HG03280 (cell line): Measurements from ENCODE around the gene PIP5K1C.
A peak's percentile ranks its signal among the peaks of the same experiment; 100 is the strongest.

Experiments
- ATAC-seq: cut with Tn5 transposase; IDR thresholded peaks from one replicate; pipeline ENCODE4 v1.9.1; 2021; ENCODE audit warnings: mild to moderate bottlenecking, moderate library complexity; ENCODE audit not compliant: unreplicated experiment

Gene PIP5K1C

DNA sequence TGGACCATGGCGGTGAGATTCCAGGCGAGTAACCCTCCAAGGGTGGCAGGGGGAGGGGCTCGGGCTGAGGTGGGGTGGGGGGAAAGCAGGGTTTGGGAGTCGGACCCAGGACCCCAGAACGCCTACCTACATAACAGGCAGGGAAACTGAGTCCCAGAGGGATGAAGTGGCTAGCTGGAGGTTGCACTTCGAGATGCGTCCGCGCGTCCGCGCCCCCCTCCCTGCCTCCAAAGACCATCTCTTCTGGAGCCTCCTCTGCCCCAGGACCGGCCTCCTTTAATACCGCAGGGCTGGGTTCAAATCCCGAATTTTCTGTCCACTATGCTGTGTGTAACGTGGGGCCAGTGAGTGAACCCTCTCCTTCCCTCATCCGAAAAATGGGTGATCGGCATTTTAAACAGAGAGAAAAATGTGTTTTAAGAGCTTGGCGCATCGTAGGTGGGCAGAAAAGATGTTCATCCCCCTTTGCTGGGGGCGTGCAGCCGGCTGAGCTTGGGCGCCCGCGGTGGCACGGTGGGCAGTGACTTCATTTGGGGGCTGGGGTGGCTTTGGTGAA, 21.7 kb upstream of the PIP5K1C start:
- ATAC-seq: no peak

DNA sequence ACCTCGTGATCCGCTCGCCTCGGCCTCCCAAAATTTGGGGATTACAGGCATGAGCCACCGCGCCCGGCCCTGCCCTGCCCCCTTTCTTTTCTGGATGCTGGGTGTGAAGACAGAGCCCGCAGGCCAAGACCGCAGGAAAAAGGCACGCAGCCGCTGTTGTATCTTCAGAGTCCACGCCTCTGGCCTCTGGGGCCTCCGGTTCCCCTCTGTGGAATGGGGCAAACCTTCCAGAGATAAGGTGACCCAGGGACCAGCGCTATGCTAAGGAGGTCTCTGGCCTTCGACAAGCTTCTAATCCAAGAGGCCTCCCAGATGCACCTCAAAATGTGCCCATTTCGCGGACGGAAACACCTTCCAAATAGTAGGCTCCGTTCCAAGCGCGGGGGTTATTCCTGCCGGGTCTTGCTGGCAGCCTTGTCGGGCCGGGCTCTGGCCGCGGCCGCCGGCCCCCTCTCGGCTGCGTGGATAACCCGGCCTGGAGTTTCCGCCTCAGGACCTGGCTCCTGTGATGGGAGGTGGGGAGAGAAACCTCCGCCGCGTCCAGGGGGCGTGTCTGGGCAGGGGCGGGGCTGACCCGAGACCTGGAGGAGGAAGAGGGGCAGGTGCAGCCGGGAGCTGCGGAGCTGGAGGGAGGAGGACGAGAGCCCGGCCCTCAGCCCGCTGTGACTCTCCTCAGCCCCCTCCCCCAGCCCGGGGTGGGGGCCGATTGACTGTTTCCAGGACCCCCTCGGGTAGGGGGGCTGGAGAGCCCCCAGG, 21.0 kb upstream of the PIP5K1C start:
- ATAC-seq: no peak

DNA sequence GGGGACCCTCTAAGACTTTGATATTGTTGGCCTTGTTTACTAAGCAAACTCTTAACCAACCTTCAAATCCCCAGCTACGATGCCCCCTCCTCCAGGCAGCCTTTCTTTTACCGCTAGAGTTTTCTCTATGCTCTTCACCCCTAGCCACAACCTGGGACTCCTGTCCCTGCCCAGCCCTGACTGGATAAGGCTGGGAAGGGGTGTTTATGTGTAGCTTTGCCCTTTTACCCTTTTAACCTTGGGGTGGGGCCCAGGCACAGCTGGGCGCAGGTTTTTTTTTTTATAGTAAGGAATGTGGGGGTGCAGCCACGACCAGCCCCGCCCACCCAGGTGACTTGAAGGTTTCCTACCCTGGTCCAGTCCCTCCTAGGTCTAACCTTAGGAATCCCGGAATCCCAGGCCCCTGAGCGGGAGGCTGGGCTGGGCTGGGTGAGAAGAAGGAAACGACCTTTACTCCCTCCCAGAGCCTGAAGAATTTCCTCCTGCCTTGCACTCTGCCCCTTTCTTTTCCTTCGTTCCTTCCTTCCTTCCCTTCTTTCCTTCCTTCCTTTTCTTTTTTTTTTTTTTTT, 20.2 kb upstream of the PIP5K1C start:
- ATAC-seq: no peak

DNA sequence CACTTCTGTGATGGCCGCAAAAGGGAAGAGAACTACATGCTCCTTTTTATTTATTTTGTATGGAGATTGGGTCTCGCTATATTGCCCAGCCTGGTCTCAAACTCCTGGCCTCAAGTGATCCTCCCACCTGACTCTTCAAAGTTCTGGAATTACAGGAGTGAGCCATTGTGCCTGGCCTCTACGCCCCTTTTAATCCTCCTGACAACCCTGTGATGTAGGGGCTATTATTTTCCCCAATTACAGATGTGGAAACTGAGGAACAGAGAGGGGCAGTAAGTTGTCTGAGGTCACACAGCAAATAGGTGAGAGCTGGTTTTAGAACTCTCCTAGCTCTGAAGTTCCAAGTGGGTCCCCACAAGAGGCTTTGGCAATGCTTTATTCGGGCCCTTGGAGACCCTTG, 19.6 kb upstream of the PIP5K1C start:
- no peak for ATAC-seq

DNA sequence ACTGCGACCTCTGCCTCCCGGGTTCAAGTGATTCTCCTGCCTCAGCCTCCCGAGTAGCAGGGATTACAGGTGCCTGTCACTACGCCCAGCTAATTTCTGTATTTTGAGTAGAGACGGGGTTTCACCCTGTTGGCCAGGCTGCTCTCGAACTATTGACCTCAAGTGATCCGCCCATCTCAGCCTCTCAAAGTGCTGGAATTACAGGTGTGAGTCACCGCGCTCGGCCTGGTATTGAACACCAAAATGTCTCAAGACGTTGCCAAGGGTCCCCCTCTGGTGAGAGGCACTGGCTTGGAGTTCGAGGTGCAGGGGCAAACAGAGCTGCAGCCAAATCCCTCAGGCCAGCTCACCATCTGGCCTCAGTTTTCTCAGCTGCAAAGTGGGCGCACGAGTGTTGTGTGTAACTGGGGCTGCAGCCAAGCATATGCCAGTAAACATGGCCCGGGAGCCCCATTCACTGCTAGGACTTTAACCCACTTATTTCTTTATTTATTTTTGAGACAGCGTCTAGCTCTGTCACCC, 15.9 kb upstream of the PIP5K1C start:
- no peak for ATAC-seq

DNA sequence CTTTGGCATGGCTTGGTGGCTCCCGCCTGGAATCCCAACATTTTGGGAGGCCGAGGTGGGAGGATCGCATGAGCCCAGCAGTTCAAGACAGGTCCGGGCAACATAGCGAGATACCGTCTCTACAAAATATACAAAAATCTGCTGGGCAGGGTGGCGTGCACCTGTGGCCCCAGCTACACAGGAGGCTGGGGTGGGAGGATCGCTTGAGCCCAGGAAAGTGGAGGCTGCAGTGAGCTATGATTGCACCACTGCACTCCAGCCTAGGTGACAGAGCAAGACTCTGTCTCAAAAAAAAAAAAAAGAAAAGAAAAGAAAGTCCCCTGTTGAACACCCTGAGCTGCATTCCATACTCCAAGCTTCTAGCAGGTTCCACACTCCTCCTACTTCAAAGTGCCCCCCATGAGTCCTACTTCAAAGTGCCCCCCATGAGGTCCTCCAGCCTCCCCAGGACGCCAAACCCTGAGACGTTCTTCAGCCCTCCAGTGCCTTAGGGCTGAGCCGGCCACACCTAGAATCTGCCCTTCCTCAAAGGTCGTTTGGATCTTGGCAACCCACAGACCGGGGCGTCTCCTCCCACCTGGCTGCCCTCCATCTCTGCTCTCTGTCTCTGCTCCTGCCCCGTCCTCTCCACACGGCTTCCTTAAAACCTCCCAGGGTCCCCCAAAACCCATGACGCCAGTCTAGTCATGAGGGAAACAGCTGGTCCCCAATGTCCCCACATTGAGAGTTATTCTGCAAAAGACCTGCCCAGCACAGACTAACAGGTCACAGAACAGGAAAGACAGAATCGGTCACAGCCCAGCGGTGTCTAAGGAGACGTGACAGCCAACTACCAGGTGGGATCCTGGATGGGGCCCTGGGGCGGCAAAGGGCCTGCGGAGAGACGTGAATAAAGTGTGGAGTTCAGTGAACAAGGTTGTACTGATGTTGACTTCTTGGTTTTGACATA, 12.7 kb upstream of the PIP5K1C start:
- ATAC-seq: no peak

DNA sequence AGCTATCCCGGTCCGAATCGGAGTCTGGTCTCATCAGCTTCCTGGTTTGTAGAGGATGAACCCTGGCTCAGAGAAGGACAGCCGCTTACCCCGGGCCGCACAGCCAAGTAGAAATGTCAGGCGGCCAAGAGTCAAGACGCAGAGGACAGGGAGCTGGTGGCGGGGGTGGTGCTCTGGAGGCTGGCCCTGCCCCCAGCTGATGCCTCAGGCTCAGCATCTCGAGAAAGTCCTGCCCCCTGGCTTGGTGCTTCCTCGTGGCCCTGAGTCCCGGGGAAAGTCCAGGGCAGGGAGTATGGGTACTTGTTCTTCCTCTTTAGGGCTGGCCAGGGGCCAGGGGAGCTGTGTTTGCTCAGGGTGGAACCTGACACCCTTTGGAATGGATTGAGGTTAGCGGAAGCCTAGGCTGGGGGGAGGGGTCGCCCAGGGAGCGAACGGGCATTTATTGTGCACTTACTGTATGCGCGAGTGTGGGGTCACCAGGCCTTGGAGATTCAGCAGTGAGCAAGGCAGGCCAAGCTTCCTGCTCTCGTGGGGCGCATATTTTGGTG, 10.1 kb upstream of the PIP5K1C start:
- ATAC-seq: no peak

DNA sequence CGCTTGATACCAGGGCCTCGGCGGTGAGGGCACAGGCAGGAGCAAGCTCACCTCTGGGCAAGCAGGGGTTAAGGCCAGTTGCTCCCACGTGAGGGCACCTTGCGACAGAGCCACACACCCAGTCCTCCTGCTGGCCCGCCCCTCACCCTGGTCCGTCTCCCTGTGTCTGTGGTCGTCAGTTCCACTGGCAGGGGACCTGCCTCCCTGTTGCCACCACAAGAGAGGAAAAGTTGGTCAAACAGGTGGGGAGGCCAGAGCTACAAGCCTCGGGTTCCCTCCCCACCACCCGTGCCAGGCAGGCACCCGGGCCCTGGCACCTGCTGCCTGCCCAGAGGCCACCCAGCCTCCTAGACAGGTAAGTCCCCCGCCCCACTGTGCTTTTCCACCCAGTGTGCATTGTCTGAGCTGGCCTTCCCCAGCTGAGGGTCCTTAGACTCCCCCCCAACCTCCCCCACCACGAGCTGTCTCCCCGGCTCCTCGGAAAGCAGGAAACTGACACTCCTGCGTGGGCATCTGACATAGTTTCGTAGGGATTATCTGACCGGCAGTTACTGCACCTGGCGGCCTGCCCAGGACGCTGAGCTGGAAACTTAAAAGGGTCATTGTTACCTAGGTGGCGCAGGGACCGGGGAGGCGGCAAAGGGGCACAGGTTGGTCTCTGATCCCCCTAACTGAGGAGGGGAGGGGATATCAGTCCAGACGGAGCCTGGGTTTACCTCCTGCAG, 8.1 kb upstream of the PIP5K1C start, which contains the start of gene TJP3:
Gene TJP3 (plus strand): TSS at position 178 of the 725 bp plus-strand sequence. CDS start 20,049 bp downstream, outside the sequence.
- no peak for ATAC-seq

DNA sequence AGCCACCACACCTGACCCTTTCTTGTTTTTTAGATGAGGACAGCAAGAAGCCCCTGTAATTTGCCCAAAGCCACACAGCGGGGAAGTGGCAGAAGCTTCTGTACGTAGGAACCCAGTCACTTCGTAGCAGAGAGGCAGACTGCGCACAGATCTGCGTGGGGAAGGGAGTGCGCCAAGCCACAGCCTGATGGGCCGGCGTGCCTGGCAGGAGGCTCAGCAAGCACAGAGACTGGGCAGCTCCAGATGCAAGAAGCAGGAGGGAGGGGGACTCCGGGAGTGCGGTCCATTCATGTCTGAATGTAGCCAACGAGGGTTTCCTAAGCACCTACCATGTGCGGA, 7.6 kb upstream of the PIP5K1C start:
- no peak for ATAC-seq

DNA sequence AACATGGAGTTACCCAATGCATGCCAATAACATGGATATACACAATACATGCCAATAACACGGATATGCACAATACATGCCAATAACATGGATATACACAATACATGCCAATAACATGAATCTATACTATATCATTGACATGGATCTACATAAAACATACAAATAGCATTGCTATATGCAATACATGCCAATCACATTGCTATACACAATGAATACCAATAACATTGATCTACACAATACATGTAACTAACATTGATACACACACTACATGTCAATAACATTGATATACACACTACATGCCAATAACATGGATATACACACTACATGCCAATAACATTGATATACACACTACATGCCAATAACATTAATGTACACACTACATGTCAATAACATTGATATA, 932 bp upstream of the PIP5K1C start:
- no peak for ATAC-seq

DNA sequence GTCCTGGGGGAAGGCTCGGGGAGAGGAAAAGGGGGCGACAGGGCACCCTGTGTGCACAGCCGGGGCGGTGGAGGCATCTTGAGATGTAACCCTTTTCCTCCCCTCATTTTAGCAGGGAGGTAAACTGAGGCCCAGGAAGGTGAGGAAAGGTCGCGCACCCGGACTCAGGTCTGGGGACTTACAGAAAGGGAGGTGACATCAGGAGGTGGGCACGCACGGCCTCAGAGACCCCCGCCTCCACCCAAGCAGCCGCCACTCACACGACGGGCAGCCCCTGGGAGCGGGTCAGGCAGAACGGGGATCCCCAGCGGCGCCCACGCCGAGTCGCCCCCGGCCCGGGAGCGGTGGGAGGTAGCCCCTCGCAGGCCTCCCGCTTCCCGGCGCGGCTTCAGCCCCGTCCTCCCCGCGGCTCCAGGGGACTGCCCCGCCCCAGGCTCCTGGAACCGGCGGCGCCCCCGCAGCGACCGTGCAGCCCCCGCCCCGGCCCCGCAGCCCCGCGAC, 477 bp downstream of the PIP5K1C start:
- ATAC-seq: peak; percentile 7

DNA sequence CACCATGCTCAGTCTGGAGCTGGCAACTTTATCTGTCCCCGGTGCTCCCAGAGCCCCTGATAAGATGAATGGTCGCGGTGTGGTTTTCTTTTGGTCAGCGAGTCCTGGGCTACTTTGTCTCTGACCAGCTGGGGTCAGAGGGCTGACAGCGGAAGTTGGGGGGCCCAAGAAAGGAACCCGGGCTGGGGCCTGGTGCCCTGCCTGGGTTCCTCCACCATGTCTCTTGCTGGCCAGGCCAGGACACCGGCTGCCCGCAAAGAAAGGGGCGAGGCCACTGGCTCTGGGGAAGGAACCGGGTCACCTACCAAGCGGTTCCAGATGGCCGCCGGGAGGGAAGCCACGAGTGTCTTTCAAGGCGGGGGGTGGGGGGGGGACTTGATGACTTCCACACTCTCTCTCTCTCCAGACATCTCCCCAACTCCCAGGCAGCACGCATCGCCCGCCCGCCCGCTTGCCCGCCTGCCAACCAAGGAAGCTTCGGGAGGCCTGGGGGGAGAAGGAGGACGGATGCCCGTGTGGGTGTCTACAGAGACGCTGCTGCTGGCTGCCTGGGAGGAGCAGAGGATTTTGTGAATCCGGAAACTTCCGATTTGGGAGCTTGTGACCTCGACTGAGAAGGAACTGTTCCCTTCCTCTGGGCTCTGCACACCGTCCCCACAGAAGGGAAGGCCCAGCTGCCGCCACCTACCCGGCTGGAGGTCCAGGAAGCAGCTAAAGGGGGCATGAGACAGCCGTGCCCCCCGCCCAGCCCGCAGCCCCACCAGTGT, 1.1 kb downstream of the PIP5K1C start:
- ATAC-seq: no peak

DNA sequence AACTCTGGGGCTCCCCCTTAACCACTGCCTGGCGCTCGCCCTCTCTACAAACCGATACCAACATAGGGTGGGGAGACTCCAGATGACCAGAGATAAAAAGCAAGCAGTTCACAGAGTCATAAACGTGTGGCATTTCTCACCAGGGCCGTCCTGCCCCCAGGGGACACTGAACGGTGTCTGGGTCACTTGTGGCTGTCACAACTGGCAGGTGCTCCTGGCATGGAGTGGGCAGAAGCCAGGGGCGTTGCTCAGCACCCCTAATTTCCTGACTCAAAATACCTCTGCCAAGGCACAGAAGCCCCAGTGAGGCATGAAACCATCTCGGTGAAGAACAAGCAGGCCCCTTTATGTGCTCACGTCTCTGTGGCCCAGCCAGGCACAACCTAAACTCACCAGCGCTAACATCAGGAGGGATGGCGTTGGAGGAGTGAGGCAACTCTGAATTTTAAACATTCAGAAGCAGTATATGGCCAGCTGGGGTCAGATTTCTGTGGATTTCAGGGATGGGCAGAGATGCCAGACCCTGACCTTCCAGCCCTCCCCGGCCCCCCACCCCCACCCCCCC, 1.8 kb downstream of the PIP5K1C start:
- no peak for ATAC-seq

DNA sequence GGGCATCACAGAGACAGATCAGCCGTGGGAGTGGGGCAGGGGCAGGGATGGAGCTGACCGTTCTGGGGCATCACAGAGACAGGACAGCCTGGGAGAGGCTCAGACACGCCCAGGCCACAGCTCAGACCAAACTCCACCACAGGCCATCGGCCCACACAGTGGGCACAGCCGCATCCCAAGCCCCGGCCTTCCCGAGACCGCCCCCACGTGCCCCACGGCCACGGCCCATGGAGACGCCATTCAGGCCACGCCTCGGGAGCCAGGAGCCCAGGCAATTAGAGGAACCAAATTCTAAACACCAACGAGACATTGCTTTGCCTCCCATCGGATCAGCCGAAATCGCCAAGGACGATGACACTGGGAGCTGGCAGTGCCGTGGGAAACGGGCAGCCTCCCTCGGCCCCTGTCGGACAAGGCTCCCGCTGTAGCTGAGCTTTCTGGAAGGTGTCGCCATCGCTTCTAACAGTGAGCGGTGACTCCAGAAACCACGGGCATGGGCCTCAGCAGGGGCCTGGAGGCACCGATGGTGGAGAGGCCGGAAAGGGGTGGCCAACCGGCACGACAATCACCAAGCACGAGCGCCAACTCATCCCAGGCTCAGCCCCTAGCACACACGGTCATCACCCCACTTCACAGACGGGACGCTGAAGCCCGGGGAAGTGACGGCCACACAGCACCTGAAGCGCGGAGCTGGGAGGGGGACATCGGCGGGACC, 2.4 kb downstream of the PIP5K1C start:
- ATAC-seq: no peak

DNA sequence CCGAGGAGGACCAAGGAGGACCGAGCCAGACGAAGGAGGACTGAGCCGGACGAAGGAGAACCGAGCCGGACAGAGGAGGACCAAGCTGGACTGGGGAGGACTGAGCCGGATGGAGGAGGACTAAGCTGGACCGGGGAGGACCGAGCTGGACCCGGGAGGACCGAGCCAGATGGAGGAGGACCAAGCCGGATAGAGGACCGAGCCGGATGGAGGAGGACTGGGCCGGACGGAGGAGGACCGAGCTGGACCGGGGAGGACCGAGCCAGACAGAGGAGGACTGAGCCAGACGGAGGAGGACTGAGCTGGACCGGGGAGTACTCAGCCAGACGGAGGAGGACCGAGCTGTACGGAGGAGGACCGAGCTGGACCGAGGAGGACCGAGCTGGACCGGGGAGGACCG, 3.2 kb downstream of the PIP5K1C start:
- ATAC-seq: no peak

DNA sequence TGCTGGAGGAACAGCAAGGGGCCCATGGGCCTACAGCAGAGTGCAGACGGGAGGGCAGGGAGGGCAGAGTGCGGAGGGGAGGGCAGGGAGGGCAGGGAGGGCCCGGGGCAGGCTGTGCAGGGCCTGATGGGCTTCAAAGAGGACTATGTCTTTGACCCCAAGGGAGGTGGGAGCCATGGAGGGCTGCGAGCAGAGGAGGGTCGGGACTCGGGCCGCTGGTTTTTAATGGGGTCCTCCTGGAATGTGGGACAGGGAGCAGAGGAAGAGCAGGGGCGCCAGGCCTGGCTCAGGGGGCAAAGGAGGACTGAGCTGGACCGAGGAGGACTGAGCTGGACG, 3.6 kb downstream of the PIP5K1C start:
- no peak for ATAC-seq

DNA sequence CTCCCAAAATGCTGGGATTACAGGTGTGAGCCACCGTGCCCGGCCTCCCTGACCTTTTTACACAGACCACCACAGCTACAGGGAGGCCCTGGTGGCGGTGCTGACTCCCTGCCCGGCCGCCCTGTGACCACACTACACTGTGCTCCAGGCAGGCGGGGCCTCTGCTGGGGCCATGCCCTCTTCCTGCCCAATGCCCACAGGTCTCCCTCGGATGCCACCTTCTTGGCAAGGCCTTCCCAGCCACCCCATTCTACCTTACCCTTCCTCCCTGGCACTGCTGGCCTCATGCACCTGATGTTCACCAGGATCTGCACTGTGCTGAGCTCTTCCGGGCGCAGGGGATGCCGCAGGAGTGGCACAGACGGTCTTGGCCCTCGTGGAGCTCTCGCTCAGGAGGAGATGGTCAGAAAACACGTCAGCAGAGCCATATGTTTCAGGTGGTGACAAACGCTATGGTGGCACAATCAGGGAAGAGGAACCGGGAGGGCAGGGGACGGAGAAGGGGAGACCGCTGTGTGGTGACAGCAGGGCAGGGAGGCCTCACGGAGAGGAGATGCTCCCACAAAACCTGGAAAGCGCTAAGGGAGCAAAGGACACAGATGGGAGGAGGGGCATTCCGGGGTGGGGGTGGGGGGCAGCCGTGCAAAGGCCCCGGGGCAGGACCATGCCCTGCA, 4.1 kb downstream of the PIP5K1C start:
- ATAC-seq: no peak
